Stimulated activated CD8-positive, alpha-beta memory T cell treated with anti-CD3 and anti-CD28 coated beads, Interleukin-4, amount 100 ng/mL, for 4 hours (primary cell): ENCODE results near the gene PROSER3.
A peak's percentile ranks its signal among the peaks of the same experiment; 100 is the strongest.

Source experiments
- DNase-seq, 2 donors: peaks; one replicate each; pipeline ENCODE4 v3.0.0-alpha.2; 2020; ENCODE audit warnings: low read depth in 2 of 2, low spot score in 1 of 2

The PROSER3 gene

DNA sequence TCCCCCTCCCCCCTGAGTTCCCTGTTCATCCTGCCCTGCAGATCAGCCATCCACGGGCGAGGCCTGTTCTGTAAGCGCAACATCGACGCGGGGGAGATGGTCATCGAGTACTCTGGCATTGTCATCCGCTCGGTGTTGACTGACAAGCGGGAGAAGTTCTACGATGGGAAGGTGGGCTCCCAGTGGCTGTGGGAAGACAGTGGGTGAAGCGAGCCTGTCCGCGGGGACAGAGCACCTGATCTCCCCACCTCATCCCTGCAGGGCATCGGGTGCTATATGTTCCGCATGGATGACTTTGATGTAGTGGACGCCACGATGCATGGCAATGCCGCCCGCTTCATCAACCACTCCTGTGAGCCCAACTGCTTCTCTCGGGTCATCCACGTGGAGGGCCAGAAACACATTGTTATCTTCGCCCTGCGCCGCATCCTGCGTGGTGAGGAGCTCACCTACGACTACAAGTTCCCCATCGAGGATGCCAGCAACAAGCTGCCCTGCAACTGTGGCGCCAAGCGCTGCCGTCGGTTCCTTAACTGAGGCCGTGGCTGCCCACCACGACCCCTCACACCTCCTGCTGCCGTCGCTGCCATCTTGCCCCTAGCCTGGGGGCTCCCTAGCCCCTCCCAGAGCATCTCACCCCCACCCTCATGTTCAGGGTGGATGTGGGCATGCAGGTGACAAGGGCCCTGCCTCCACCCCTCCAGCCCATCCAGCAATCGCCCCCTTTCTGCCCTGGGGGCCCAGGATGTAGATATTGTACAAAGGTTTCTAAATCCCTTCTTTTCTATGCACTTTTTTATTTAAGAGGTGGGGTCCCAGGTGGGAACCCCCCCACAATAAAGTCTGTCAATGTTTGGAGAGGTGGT, 19.7 kb upstream of the PROSER3 start:
- no peak for DNase-seq

DNA sequence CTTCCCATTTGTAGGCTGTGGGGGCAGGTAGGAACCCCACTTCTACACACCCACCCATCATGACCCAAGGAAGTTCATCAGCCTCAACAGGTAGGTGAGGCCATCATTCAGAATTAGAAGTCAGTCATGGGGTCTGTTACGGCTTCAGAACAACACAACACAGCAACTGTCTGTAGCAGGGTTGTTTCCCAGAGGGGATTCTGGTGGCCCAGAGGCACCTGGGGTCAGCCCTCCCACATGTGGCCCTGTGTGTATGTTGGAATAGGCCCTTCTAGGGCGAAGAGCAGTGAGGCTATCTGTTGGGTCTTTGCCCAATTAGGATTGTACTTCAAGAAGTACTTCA, 19.1 kb upstream of the PROSER3 start:
- no peak for DNase-seq

DNA sequence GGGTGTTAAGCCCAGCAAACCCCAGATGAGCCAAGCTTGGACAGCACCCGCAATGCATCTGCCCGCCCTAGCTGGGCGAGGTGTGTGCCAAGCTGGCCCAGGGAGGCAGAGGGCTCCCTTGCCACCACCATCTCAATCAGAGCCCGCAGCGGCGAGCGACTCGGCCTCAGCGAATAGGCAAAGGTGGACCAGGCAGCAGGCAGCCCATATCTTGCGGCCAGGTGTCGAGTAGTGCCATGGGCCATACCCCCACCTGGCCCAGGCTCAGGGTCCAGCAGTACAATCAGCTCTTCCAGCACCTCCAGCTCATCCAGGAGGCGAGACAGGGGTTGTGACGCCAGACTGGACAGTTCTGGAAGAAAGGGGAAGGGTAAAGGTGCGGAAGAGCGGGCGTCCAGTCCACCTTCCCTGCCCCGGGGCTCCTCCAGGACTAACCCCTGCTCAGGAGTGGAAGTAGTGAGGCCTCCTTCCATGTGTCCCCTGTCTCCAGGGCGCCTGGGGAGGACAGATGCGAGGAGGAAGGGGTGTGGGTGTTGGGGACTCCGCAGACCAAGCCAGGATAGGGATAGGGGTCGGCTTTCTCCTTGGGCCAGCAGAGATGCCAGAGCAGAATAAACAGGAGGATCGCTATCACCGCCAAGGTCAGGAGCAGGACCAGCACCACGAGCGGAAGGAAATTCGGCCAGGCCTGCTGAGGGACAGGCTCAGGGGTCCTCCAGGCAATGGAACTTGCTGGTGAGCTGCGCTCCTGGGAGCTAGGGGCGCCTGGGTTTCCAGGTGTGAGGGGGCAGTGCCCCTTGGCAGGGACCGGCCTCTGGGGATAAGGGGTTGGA, 18.5 kb upstream of the PROSER3 start:
- DNase-seq = no peak

DNA sequence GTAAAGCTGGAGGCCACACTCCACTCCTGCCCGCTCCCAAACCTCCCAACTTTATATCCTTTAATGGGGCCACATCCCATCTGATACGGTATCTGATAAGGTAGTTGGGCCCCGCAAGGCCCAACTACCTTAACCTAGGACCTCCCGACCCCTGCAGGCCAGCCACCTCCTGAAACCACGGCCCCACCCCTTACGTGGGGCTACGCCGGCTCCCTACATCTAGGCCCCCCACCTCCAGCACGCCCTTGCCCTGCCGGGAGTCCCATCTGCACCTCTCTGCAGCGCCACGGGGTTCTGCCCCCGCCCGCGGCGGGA, 17.9 kb upstream of the PROSER3 start:
- no peak for DNase-seq

DNA sequence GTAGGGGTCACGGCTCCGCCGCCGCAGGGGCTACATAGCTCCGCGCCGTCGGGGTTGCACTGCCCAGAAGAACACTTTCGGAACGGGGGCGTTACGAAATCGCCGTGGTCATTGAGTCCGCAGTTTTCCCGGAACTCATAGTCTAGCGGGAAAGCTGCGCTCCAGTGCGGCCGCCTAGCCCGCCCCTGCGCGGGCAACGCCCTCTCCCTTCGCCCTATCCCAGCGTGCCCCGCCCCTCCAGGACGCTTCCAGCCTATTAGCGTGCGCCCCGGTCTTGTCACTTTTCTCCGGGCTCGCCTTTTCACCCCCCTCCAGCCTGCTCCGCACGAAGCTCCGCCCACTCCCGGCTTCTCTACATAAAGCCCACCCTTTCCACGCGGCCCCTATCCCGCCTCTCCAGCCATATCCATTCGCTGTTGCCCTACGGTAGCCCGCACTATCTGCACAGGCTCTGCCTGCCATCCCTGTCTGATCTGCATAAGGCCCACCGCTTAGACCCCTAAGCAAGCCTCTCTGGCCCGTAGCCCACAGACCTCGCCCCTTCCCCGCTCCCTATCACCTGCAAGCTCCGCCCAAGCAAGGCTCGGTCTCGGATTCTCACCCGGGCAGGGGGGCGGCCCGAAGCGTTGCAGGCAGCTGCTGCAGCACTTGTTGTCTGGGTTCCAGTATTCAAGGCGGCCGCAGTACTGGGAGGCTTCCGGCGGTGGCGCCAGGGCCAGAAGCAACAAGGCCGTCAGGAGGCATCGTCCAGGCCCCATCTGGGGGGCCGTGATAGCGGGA, 17.4 kb upstream of the PROSER3 start:
- peak; percentile 88 to 91 for DNase-seq

DNA sequence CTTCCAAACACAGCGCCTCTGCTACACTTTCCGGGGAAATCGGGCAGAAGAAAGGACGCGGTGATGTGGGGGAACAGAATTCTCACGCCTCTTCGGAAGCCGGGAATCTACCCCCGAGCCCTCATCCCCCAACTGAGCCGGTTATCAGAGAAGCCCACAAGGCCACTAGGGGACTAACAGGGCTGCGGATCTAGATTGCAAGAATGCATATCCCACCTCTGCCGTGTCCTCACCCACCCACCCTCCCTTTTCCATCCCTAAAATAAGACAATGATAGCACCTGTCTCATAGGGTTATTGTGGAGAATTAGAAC, 16.8 kb upstream of the PROSER3 start:
- no peak for DNase-seq

DNA sequence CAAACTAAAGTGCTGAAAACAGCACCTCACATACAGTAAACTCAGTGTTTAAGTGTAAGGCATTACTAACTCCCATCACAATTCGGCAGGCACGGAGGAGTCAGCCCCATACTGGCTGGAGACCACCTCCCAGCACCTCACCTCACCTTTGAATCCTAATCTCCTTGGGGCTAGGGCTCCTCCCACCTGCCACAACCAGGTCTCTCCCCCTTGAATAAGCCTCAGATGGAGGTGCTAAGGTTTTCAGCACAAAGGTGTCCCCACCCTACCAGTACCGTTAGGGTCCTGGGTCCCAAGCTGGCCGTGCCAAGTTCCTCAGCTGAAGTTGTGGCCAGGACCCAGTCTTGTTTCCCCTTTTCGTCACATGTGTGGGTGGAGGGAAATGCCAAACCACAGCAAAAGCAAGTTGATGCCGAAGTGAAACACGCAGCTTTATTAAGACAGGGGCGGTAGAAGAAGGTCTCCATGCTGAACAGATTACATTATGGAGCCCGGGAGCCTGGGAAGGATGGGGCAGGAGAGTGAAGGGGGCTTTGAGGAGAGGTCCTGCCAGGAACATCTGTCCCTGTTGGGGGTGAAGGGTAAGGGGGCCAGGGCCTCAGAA, 15.8 kb upstream of the PROSER3 start, which contains the start of gene IGFLR1:
TSS of gene IGFLR1 (minus strand) at position 332 of the 604 bp plus-strand sequence. CDS start 1,272 bp downstream, outside the sequence.
- peak; percentile 32 to 55 for DNase-seq

DNA sequence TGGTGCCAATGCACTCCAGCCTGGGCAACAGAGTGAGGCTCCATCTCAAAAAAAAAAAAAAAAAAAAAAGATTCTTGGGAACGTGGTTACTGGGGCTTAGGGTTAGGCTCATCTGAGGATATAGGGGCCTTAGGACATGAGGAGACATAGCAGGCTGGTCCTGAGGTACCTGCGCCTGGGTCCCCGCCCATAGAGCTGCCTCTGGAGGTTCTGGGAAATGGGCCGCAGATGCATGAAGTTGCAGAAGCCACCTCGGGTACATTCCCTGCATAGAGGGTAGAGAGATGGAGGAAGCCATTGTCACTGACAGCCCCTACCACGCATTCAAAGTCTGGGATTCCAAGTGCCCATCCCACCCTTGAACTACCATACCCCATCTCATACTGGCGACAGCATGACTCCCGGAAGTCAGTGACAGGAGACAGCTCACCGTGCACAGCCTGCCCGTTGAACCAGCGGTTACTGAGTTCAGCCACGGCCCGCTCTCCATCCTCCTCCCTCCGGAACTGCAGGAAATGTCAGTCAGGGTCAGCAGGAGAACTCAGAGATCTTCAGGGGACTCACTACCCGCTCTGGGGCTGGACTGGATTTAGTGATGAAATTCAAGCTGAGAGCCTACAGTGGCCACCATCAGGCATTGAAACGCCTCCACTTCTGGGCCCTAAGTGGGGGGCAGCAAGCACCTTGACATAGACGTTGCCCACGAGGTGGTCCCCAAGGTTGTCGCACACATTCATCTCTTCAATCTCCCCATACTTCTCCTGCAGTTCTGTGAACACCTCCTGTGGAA, 14.1 kb upstream of the PROSER3 start:
- no peak for DNase-seq

DNA sequence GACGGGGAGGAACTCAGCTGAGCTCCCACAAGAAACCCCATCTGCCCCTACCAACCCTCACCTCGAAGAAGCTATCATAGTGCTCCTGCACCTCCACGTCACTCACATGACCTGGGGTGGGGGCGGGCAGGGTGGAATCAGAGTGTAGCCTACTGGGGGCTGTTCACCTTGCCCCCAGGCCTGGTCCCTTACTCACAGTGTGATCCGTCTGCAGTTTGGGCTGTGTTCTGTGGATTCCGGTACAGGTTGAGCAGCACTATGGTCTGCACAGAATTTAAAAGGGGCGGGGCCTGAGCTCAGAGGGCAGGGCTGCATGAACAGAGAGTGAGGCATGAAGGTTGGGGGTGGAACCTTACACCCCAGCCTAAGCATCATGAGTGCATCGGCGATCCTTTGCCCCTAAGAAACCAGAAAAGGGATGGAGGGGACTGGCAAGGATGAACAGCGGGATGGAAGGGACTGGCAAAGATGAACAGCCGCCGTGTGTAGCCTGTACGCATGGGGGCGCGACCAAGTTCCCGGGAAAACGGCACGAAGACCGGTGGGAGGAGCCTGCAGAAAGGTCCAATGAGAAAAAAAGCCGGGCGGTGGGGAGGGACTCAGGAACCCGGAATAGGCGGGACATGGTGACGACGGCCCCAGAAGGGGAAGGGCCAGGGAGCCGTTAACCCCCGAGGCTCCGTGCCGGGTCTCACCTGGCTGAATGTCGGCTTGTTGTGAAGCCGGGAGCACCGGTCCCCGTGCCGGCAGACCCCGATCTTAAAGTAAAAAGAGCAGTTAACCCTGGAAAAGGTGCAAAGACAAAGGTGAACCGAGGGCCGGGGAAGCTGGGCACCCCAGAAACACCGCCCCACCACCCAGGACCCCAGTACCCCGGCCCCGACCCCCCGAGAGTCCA, 13.3 kb upstream of the PROSER3 start:
- peak; percentile 86 to 90 for DNase-seq

DNA sequence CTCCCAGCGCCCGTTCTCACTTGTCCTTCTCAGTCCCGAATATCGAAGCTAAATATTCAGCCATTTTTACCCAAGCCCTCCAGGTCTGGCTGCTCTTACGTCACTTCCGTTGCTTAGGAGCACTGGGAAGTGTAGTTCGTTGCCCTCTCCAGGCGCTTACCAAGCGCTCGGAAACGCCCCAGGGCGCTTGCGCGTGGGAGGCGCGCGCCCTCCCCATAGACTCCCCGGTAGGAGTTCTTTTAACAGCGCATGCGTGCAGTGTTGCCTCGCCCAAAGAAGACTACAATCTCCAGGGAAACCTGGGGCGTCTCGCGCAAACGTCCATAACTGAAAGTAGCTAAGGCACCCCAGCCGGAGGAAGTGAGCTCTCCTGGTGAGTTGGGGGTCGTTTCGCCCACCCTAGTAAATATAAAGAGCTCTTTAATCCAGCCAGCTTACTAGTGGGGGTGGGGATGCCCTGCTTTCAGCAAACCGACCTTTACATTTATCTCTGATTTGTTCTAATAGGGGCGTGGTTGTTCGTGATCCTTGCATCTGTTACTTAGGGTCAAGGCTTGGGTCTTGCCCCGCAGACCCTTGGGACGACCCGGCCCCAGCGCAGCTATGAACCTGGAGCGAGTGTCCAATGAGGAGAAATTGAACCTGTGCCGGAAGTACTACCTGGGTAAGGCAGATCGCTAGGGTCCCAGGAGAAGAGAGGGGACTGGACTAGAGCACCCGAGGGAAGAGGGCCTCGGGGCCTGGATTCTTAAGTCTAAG, 12.5 kb upstream of the PROSER3 start, which contains the start of the genes PSENEN and U2AF1L4:
TSS of gene PSENEN (plus strand) at position 324 of the 759 bp plus-strand sequence. CDS start at position 604, 280 bp downstream.
TSS of gene U2AF1L4 (minus strand) at position 91 of the 759 bp plus-strand sequence. CDS start at position 64, 27 bp downstream.
- DNase-seq = peak; percentile 84 to 96

DNA sequence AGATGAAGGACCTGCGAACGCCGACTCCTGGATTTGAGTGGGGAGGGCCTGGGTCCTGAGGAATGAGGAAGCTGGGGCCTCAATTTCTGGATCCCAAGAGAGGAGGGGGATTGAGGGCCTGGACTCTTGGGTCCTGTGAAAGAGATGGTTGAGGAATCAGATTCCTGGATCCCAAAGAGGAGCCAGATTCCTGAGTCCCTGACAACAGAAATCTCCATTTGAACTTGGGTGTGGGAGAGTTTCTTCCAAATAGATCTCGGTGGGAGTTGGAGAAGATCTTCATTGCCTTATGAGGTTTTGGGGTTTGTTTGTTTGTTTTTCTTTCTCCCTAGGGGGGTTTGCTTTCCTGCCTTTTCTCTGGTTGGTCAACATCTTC, 11.9 kb upstream of the PROSER3 start:
- no peak for DNase-seq

DNA sequence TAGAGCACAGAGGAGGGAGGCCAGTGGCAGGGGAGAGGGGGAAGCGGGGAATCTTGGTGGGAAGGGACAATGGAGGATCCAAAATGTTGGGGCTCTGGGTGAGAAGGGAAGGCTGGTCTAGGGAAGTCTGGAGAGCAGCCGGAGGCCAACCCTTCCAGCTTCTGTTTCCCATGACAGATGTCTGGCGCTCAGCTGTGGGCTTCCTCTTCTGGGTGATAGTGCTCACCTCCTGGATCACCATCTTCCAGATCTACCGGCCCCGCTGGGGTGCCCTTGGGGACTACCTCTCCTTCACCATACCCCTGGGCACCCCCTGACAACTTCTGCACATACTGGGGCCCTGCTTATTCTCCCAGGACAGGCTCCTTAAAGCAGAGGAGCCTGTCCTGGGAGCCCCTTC, 11.4 kb upstream of the PROSER3 start:
- no peak for DNase-seq

DNA sequence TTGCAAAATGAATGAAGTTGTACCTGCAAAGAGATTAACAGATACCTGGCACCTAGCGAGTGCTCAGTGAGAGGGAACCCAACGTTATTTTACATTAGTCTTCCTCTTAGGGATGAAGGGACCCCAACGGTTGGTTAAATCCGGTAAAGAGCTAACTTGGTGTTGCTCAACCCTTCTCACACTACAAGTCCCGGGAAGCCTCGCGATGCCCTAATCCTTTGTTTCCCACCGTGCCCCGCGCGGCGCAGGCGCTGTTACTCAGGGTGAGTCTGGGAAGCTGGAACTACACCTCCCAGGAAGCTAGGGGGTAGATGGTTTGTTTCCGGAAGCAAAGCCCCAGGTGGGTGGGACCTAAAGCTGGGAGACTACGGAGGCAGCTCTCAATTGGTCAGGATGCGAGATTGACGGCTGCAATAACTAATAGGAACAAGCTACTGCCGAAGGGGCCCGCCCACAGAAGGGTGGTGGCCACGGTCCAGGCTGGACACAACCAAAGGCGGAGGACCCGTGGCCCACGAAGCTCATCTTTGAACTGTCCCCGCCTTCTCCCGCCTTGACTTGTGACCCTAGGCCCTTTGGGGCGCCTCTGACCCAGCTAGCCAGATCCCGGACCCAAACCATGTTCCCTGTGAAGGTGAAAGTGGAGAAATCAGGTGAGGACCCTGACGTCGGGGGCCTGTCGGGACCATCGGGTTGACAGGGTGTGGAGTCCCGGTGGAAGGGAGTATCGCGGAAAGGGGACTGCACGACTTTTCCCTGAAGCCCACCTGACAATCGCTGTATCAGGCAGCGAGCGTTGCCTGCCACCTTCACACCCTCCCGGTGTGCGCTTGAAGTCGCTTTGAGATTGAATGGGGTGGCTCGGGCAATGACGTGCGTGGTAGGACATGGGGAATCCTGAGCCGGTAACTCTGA, 9.6 kb upstream of the PROSER3 start, which contains the start of gene LIN37:
TSS of gene LIN37 (plus strand) at position 471 of the 915 bp plus-strand sequence. CDS start at position 620, 149 bp downstream.
- peak; percentile 98 for DNase-seq

DNA sequence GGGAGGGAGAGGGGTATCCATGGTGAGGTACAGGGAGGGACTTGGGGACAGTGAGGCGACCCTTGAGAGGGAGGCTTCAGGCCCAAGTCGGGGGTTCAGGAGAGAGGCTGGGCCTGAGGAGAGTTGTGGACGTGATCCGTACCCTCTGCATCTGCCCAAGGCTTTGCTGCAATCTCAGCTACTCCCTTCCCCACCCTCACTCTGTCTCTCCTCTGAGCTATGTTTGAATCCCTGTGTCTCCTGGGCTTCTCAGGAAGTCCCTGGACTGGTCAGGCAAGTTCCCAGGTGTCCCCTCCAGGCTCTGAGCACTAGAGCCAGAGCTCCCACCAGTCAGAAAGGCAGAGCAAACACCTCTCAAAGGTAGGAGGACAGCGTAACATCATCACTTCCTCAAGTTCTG, 7.8 kb upstream of the PROSER3 start:
- DNase-seq = no peak

DNA sequence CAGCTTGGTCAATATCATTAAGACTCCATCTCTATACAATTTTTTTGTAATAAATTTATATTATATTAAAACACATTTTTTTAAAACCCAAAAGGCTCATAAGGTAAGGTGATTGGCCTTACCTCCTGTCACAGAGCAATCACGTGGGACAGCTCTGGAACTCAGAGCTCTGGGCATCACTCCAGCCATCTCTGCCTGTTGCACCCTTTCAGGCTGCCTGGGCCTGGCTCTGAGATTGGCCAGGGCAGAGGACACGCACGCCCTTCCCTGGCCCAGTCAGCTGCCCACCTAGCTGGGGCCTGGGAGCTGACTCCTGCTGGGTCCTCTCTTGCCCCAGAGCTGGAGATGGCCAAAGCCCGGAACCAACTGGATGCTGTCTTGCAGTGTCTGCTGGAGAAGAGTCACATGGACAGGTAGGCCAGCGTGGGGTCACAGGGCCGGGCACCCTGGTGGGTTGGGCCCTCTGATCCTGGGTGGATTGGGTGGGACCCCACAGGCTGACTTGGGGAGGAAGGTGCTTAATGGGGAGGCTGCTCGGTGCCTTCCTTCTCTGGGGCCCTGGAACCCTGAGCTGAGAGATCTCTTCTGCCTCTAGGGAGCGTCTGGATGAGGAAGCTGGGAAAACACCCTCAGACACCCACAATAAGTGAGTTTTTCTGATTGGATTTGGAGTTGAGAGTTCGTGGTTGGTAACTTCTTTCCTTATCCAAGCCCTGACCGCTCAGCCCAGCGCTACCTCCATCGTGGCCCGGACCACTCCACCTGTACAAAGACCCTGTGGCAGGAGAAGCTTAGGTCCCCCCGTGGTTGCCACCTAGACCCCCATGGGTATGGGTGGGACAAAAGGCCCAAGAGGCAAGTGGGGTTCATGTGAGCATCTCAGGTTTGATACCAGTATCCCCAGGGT, 5.9 kb upstream of the PROSER3 start:
- no peak for DNase-seq

DNA sequence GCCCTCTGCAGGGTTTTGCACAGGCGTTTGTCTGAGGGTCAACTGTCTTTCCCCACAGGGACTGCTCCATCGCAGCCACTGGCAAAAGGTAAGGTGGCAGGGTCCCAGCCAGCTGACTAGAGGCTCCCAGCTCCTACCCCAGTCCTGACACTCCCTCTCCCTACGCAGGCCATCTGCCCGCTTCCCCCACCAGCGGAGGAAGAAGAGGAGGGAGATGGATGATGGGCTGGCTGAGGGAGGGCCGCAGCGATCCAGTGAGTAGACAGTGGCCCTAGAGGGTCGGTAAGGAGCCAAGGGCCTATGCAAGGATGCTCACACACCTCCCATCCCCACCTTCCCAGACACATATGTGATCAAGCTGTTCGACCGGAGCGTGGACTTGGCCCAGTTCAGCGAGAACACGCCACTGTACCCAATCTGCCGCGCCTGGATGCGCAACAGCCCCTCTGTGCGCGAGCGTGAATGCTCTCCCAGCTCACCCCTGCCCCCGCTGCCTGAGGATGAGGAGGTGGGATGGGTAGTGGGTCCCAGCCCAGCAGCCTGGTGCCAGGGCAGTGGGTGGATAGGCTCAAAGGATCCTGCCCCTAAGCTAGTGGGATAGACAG, 5.1 kb upstream of the PROSER3 start:
- no peak for DNase-seq
